HG03432 (cell line): ENCODE measurements around the gene TIGD7.
A peak's percentile ranks its signal among the peaks of the same experiment; 100 is the strongest.
"Not testable (repeated sequence)": the region's sequence is repeated elsewhere in the genome, so short reads cannot be mapped to it uniquely, and the experiment has no call there.

Source experiments
- ATAC-seq: cut with Tn5 transposase; IDR thresholded peaks from one replicate; pipeline ENCODE4 v1.9.1; 2021; ENCODE audit warnings: mild to moderate bottlenecking, moderate library complexity; ENCODE audit not compliant: unreplicated experiment

The TIGD7 gene

DNA sequence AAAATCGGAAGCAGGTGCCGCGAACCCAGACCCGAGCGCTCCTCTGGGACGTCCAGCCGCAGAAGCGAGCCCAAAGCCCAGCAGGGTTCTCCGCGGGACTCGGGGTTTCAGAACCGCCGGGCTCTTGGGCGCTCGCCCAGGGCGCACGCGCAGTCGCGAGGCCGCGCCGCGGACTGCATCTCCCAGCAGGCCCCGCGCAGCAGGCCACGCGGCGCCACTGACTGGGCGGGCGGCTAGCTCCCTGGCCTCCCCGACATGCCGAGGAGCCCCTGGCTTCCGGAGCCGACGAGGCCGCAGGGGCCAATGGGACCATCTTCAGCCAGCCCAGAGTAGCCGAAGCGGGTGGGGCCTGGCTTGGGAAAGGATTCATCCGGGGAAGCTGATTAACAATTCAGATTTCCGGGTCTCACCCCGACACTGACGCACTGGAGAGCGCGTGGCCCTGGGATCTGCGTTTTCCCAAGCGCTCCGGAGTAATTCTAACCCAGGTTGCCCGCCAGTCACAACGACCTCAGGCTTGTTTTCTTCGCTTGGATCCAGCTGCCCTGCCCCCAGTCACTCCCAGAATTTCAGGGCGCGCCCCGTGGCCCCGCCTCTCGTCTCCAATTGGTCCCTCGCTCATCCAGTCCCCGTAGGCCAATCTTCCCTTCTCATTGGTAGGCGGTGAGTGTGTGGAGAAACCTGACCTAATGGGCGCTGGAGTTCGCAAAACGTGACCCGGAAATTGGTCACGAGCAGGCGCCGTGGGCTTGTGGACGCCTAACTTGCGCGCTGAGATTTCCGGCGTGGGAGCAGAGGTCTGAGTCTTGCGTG, 22.3 kb downstream of the TIGD7 start, which contains the start of gene ZNF263:
Gene ZNF263 (plus strand): TSS at position 762 of the 813 bp plus-strand sequence. CDS start 328 bp downstream, outside the sequence.
- peak; percentile 81 for ATAC-seq

DNA sequence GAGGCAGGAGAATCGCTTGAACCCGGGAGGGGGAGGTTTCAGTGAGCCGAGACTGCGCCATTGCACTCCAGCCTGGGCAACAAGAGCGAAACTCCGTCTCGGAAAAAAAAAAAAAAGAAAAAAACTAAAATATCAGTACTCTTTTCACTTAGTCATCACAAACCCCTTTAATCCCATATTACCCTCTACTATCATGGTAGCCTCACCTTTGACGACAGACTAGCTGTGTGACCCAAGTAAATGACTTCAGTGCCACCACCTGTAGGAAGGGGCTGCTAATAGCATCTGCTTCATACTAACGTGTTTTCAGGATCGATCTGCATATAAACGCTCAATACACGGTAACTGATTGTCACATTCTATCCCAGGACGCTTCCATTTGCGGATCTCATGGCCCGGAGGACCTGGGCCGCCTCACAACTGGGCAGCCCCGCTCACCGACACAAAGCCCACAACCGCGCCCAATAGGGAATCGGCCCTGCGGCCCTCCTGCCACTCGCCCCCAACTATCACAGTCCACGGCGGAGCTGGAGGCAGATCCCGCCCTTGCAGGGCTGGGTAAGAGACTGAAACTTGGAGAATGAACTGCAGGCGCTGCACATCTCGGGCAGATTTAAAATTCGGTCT, 23.0 kb downstream of the TIGD7 start:
- peak; percentile 31 for ATAC-seq

DNA sequence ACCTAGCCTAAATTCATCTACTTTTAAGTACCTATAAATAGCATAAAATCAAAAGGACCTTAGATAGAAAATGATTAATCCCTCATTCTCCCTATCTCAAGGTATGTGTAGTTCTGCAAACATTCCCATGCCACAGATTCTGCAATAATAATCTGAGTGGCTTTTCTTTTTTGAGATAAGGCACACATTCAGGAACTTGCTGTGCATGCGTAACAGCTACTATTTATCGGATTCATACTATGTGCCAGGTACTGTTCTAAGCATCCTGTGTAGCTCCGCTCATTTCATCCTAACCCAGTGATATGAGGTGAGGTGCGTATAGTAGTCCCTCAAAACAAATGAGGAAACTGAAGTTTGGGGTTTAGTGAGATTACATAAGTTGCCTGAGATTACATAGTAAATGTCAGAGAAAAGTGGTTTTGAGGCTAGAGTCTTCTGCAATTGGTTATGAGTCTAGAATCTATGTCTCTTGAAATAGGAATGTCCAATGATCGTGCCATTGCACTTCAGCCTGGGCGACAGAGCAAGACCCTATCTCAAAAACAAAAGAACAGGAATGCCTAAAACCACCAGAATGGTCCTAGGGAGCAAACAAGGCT, 23.9 kb downstream of the TIGD7 start:
- no peak for ATAC-seq

DNA sequence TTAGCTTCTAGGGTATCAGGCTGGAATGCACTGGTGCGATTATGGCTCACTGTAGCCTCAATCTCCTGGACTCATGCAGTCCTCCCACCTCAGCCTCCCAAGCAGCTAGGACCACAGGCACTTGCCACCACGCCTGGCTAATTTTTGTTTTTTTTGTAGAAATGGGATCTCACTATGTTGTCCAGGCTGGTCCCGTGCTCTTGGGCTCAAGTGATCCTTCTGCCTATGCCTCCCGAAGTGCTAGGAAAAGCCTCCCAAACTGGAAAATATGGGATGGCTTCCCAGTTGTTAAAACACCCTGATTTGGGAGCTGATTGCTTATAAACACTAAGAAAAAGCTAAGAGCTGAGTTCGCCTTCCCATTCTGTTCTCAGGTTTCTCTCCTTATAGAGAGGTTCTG, 28.6 kb downstream of the TIGD7 start:
- ATAC-seq: no peak

DNA sequence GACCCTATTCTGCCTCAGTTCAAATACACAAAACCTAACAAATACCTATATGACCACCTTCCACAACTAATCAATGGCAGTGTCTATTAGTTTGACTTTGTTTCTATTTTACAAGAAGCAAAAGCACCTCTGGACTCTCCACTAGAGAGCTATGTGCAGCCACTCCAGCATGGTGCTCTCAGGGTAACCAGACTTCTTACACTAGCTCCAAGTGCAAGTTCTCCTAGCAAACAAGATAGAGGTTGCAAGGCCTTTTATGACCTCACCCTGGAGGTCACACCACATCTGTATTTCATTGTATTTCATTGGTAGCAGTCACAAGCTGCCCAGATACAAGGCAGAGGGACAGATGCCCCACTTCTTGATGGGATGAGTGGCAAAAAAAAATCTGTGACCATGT, 30.3 kb downstream of the TIGD7 start:
- no peak for ATAC-seq

DNA sequence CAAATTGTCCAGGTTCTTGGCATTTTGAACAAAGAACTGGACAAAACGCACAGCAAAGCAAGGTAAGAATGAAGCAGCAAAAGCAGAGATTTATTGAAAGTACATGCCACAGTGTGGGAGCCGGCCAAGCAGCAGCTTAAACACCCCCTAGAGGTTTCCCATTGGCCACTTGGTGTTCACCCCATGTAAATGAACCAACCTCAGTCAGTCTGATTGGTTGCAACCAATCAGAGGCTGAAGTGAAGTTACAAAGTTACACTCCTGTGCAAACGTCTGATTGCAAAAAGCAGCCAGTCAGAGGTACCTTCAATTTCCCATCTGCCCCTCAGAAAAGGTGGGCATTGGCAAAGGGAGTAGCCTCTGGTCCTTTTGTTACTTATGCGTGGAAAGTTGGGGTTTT, 30.7 kb downstream of the TIGD7 start:
- no peak for ATAC-seq

DNA sequence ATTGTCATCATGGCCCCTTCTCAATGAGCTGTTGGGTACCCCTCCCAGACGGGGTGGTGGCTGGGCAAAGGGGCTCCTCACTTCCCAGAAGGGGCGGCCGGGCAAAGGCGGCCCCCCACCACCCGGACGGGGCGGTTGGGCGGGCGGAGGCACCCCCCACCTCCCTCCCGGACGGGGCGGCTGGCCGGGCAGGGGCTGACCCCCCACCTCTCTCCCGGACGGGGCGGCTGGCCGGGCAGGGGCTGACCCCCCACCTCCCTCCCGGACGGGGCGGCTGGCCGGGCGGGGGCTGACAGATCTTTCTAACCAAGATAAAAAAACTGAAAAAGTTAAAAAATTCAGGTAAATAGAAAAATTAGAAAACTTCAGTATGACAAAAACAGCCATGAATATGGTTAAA, 33.9 kb downstream of the TIGD7 start:
- ATAC-seq: not testable (repeated sequence)

DNA sequence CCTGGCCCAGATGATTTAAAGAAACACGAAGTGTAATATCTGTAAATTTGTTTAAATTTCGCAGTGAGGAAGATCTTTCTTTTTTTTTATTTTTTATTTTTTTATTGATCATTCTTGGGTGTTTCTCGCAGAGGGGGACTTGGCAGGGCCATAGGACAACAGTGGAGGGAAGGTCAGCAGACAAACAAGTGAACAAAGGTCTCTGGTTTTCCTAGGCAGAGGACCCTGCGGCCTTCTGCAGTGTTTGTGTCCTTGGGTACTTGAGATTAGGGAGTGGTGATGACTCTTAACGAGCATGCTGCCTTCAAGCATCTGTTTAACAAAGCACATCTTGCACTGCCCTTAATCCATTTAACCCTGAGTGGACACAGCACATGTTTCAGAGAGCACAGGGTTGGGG, 34.5 kb downstream of the TIGD7 start:
- ATAC-seq: not testable (repeated sequence)

DNA sequence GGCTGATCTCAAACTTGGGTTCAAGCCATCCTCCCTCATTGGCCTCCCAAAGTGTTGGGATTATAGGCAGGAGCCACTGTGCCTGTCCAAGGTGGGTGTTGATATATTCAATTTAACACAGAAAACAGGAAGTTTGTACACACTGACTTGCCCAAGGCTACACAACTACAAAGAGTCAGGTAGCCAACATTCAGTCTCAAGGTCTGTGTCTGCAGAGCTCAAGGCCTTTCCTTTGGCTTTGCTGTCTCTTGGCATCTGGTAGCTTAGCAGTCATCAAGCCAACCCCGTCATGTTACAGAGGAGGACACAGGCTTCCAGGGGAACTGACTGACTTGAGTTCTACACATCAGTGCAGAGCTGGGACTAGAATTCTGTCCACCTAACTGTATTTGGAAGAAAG, 36.9 kb downstream of the TIGD7 start:
- ATAC-seq: no peak

DNA sequence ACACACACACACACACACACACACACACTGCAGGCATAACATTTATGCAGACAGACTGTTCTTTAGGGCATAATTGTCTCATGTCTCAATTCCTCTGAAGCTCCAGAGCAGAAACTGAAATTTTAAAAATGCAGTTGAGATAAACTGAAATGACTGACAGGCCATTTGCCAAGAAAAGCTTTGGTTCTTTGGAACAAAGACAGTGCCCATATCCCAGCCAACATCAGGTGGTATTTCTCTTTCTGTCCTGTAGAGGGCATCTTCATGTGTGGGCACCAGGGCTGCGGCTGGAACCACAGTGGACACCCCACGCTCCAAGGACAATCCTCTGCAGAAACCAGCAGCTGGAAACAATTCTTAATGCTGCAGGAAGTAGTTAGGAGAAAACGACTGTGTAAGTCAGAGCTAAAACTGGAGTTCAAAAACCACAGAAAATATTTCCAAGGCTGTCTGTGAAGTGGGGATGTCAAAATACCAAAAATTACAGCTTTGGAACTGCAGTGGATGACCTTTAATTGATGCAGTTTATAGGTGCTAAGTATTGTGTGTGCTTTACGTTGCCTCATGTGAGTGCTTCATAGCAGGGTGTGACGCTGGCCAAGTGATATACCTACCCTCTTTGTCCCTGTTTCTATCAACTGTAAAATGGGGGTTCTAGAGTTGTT, 38.2 kb downstream of the TIGD7 start:
- ATAC-seq: no peak

DNA sequence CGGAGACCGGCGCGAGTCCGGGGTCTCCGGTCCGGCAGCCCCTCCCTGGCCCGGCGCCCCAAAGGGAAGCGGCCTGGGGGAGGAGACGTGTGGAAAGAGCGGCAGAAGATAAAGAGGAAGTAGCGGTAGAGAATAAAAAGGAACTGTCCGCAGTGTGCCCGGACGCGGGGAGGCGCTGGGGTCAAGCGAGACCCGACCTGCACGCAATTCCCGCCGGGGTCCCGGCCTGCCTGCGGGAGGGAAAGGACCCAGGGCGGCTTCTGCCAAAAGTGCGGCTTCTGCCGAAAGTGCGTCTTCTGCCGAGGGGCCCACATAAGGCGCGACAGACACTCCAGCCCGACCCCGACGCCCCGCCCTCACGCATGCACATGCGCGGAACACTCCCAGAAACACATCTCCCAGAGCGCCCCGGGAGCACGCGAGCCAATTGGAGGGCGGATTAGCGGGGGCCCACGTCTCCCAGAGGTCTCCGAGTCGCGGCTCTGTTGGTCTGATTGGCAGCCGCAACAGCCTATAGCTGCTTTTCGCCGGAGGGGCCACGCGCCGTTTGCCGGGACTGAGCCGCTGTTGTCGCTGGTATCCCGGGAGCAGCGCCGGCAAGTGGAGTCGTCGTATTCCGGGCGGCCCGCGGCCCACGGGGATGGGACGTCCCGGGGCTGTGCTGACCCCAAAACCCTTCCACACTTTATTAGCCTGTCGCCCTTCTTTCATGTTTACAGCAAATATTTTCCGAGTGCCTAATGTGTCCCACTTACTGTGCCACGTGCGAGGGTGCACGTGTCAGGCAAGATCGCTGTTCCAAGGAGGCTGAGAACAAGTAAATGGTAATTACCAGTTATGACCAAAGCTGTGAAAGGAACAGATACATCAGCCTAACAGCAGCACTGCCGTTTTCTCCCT, 40.8 kb downstream of the TIGD7 start:
- peak; percentile 83 for ATAC-seq

DNA sequence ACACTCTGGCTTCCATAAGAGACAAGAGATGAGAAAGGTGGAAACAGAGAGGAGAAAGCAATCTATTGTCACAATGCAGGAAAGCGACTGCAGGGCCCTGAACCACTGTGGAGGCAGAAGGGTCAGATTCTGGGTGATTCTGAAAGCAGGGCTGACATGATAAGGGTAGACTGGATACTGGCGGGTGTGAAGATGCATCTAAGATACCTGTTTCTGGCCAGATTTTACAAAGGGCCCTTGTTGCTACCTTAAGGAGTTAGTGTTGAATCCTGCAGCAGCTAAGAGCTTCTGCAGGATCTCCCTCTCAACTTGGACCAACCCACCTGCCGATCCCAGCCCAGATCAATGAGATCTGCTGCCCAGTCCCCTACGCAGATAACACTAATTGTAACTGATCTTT, 42.7 kb downstream of the TIGD7 start:
- ATAC-seq: no peak

DNA sequence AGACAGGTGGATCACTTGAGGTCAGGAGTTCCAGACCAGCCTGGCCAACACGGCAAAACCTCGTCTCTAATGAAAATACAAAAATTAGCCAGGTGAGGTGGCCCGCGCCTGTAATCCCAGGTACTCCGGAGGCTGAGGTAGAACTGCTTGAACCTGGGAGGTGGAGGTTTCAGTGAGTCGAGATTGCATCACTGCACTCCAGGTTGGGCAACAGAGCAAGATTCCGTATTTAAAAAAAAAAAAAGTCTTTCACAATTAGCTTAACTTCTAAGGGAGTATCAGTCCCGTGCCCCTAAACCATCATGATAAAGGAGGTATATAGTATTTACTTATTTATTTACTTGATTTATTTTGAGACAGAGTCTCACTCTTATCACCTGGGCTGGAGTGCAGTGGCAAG, 45.4 kb downstream of the TIGD7 start:
- ATAC-seq: no peak

DNA sequence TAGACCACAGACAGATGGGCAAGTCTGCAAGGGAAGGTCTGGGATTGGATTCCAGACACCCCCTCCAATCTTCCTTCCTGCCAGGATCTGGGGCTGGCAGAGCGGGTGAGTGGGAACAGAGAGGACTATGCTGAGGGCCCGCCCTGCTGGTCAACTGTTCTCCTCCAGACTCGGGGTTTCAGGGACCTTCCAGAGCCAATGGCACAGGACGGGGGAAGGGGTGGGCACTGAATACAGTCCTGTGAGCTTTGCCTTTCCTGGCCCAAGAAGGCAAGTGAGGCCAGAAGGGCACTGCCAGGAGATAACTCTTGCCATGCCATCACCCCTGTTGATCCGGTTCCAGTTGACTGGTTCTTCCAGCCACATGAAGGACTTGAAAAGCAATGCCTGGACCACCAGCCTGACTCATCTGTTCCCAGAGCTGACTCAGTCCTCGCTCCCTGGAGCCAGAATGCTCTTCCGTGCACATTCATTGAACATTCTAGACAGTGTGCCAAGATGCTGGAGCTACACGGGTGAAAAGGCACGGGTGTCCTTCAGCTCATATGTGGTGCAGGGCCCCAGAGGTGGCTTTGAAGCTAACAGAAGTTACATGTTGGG, 48.3 kb downstream of the TIGD7 start:
- ATAC-seq: no peak

DNA sequence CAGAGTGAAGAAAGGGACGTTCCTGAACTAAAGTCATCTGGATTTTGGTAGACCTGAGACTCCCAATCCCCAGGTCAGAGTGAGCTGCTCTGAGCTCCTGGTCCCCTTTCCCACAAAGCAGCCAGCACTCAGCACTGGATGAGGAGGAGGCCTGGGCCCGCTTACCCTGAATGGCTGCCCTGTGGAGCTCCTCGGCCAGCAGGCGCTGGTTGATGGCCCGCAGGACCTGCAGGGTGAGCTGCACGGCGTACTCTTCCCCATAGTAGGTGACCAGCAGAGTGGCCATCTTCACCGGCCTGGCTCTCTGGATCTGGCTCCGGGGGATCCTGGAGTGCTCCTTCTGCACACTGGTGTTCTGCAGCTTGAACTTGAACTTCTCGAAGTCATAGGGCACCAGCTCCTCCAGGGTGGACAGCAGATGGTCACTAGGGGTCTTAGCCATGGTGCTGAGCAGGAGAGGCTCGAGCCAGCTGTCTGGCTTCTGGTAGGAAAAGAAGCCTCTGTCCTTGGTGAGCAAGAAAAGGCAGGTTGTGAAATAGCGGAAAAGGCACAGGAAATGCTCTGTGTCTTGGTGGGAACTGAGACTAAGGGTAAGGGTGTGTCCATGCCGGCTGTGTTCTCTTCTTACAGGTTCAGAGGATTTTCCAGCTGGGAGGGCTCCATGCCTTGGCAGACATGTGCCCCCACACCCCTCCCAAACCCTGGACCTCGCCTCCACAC, 48.9 kb downstream of the TIGD7 start, which contains the start of gene MEFV:
Gene MEFV (minus strand): TSS at position 488 of the 720 bp plus-strand sequence. CDS start 46 bp downstream, at position 442.
- no peak for ATAC-seq

DNA sequence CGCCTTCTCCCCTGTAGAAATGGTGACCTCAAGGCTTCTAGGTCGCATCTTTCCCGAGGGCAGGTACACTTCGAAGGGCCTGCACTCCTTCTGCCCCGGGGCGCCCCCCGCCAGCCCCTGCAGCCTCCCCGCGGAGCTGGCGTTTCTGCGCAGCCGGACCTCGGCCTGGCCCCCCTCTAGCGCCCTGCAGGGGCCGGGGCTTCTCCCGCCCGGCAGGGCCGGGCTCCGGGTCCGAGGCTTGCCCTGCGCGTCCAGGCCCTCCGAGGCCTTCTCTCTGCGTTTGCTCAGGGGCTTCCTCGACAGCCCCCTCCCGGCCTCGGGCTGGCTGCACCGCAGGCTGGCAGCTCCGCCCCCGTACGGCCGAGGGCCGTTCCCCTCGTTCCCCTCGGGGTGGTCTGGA, 50.9 kb downstream of the TIGD7 start:
- no peak for ATAC-seq

DNA sequence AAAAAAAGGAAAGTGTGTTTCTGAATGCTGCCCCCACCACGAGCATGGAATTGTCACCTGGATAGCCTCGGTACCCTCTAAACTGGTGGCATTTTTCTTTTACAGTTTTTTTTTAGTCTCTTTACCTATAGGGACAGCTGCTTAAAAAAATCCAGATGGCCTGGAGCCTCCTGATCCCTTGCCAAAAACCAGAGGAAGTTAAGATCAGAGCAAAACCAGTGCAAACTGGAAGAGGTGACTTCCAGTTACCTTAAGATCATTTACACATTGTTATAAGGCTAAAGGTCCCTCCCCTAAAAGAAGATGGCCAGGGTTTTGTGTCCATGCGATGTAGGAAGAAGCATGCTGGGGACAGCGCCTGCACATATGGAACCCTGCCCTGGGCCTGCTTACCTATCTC, 52.3 kb downstream of the TIGD7 start:
- no peak for ATAC-seq

DNA sequence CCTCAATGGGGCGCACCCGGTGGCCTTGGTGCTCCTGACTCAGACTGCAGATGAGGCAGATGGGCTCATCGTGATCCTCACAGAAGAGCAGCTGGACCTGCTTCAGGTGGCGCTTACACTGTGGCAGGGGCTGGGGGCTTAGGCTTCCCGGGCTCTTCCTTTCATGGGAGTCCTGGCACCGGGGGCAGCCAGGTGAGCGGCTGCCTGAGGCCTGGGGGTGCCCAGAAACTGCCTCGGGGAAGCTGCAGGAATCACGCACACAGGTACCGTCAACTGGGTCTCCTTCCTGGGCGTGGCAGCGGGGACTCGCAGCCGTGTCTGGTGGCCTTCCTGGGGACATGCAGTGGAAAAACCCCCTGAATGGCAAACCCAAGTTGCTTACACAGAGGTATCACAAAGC, 55.8 kb downstream of the TIGD7 start:
- no peak for ATAC-seq

DNA sequence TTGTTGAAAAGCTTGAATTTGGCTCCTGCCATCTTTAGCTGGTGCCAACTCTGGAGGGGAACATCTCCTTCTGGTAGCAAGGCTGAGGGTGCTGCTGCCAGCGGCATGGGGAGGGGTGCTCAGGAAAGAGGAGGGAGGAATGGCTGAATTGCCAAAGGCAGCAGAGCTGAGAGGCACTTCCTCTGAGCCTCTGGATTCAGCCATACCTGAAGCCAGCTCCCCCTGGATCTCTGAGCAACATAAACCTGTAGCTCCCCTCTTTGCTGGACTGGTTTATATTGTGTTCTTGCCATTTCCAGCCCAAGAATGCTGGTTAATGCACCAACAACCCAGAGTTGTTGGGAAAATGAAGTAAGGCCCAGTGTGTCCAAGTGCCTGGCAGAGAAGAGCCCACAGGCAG, 56.2 kb downstream of the TIGD7 start:
- no peak for ATAC-seq
